HEK293T (cell line): ENCODE results near the gene AOPEP.

Experiments used
- CTCF ChIA-PET: fragments of 350-600 bp; formaldehyde crosslinking; extraction: SDS; loops from one replicate; lab custom pipeline; 2021; ENCODE audit warnings: antibody characterized with exemption, inconsistent platforms; lab: Yijun Ruan, JAX
- POLR2A ChIA-PET: fragments of 350-600 bp; formaldehyde crosslinking; extraction: SDS; loops from one replicate; lab custom pipeline; 2020; ENCODE audit warnings: antibody characterized with exemption, inconsistent platforms; lab: Yijun Ruan, JAX
- DNase-seq: peaks from one replicate; pipeline ENCODE4 v3.0.0; 2012; ENCODE audit warnings: mixed read lengths; ENCODE audit errors: extremely low spot score
- ARNT ChIP-seq: fragments of 450-650 bp; IDR thresholded peaks from 2 replicates; pipeline ENCODE4 v1.6.1; 2017; ENCODE audit warnings: mild to moderate bottlenecking
- BHLHE40 ChIP-seq: fragments of 450-650 bp; IDR thresholded peaks from 2 replicates; pipeline ENCODE4 v1.6.1; 2016; ENCODE audit warnings: mild to moderate bottlenecking, moderate library complexity, borderline replicate concordance
- CTBP1 ChIP-seq: fragments of 450-650 bp; IDR thresholded peaks from 2 replicates; pipeline ENCODE4 v1.6.1; 2016; ENCODE audit warnings: borderline replicate concordance
- ELF4 ChIP-seq: fragments of 450-650 bp; IDR thresholded peaks from 2 replicates; pipeline ENCODE4 v1.6.1; 2017; ENCODE audit warnings: antibody characterized with exemption
- FOXA1 ChIP-seq: fragments of 450-650 bp; IDR thresholded peaks from 2 replicates; pipeline ENCODE4 v1.6.1; 2016; ENCODE audit warnings: mild to moderate bottlenecking
- FOXK2 ChIP-seq: fragments of 450-650 bp; IDR thresholded peaks from 2 replicates; pipeline ENCODE4 v1.6.1; 2016; ENCODE audit warnings: mild to moderate bottlenecking
- FOXM1 ChIP-seq: fragments of 450-650 bp; IDR thresholded peaks from 2 replicates; pipeline ENCODE4 v1.6.1; 2017; ENCODE audit warnings: mild to moderate bottlenecking, borderline replicate concordance
- HDGF ChIP-seq: fragments of 450-650 bp; IDR thresholded peaks from 2 replicates; pipeline ENCODE4 v1.6.1; 2017; ENCODE audit warnings: antibody characterized with exemption, borderline replicate concordance
- L3MBTL2 ChIP-seq: fragments of 450-650 bp; conservative IDR thresholded peaks from 2 replicates; pipeline ENCODE4 v1.6.1; 2016; ENCODE audit warnings: mild to moderate bottlenecking
- LEF1 ChIP-seq: fragments of 450-650 bp; IDR thresholded peaks from 2 replicates; pipeline ENCODE4 v1.6.1; 2017; ENCODE audit warnings: mild to moderate bottlenecking, borderline replicate concordance
- NFRKB ChIP-seq: fragments of 450-650 bp; IDR thresholded peaks from 2 replicates; pipeline ENCODE4 v1.6.1; 2016; ENCODE audit warnings: mild to moderate bottlenecking, moderate library complexity
- PKNOX1 ChIP-seq: fragments of 450-650 bp; IDR thresholded peaks from 2 replicates; pipeline ENCODE4 v1.6.1; 2016
- SP1 ChIP-seq: fragments of 450-650 bp; IDR thresholded peaks from 2 replicates; pipeline ENCODE4 v1.6.1; 2017
- SUZ12 ChIP-seq: fragments of 450-650 bp; IDR thresholded peaks from 2 replicates; pipeline ENCODE4 v1.6.1; 2016; ENCODE audit warnings: mild to moderate bottlenecking
- TARDBP ChIP-seq: fragments of 450-650 bp; IDR thresholded peaks from 2 replicates; pipeline ENCODE4 v1.6.1; 2016
- ZNF384 ChIP-seq: fragments of 450-650 bp; IDR thresholded peaks from 2 replicates; pipeline ENCODE4 v1.6.1; 2016

Gene AOPEP

GRCh38 chr9:95009459-95009858 lies 283.0 kb downstream of the AOPEP start:
- CTCF ChIA-PET: no interaction called here
- TF ChIP-seq HDGF: no peak
- TF ChIP-seq FOXK2: no peak
- no peak for TF ChIP-seq NFRKB
- no peak for TF ChIP-seq LEF1
- no peak for TF ChIP-seq TARDBP
- TF ChIP-seq FOXM1: no peak
- DNase-seq: no peak
- POLR2A ChIA-PET: no interaction called here

- CTCF ChIA-PET: no interaction called here
- DNase-seq: no peak
- POLR2A ChIA-PET: interaction anchor here (0.6 kb wide), 1 partner anchor 105 kb away, joined by 3 read pairs; no protein-coding TSS in a partner anchor
- TF ChIP-seq L3MBTL2 (no peak), FOXA1 (no peak)
Observed at GRCh38 chr9:95010431-95010838, 283.9 kb downstream of the AOPEP start.

GRCh38 chr9:95012035-95012708 lies 285.7 kb downstream of the AOPEP start:
- POLR2A ChIA-PET: no interaction called here
- TF ChIP-seq L3MBTL2: no peak
- TF ChIP-seq FOXK2: no peak
- TF ChIP-seq FOXA1: no peak
- no peak for TF ChIP-seq ZNF384
- no peak for TF ChIP-seq LEF1
- DNase-seq: no peak
- CTCF ChIA-PET: no interaction called here

GRCh38 chr9:95012902-95013301 lies 286.4 kb downstream of the AOPEP start:
- no peak for DNase-seq
- TF ChIP-seq ELF4: no peak
- no peak for TF ChIP-seq L3MBTL2
- TF ChIP-seq FOXA1: no peak
- TF ChIP-seq ZNF384: no peak
- no peak for TF ChIP-seq CTBP1
- no peak for TF ChIP-seq SP1
- TF ChIP-seq FOXK2: no peak
- TF ChIP-seq BHLHE40: no peak
- no peak for TF ChIP-seq ARNT
- TF ChIP-seq FOXM1: no peak
- TF ChIP-seq PKNOX1: no peak
- no peak for TF ChIP-seq NFRKB
- ChIA-PET CTCF (no interaction called here), POLR2A (no interaction called here)

- POLR2A ChIA-PET: no interaction called here
- CTCF ChIA-PET: no interaction called here
- TF ChIP-seq BHLHE40 (no peak), FOXA1 (no peak), NFRKB (no peak), CTBP1 (no peak), HDGF (no peak), ZNF384 (no peak), LEF1 (no peak), FOXK2 (no peak), PKNOX1 (no peak), TARDBP (no peak), ELF4 (no peak), L3MBTL2 (no peak), SUZ12 (no peak), SP1 (no peak), ARNT (no peak), FOXM1 (no peak)
- no peak for DNase-seq
Observed at GRCh38 chr9:95014917-95015316, 288.4 kb downstream of the AOPEP start.

GRCh38 chr9:95015569-95015968 lies 289.1 kb downstream of the AOPEP start:
- TF ChIP-seq CTBP1 (no peak), HDGF (no peak), FOXM1 (no peak), FOXA1 (no peak), PKNOX1 (no peak)
- no peak for DNase-seq
- ChIA-PET POLR2A (no interaction called here), CTCF (interaction anchor here (0.7 kb wide), 1 partner anchor 164 kb away, joined by 4 read pairs; no protein-coding TSS in a partner anchor)

- POLR2A ChIA-PET: no interaction called here
- no peak for DNase-seq
- CTCF ChIA-PET: no interaction called here
- no peak for TF ChIP-seq PKNOX1
- no peak for TF ChIP-seq TARDBP
- TF ChIP-seq FOXK2: no peak
- no peak for TF ChIP-seq FOXA1
- no peak for TF ChIP-seq ARNT
- no peak for TF ChIP-seq ZNF384
- no peak for TF ChIP-seq HDGF
- TF ChIP-seq SP1: no peak
- no peak for TF ChIP-seq FOXM1
- TF ChIP-seq SUZ12: no peak
- no peak for TF ChIP-seq NFRKB
- no peak for TF ChIP-seq BHLHE40
- TF ChIP-seq L3MBTL2: no peak
- TF ChIP-seq ELF4: no peak
Observed at GRCh38 chr9:95017062-95017461, 290.6 kb downstream of the AOPEP start.
